HuH-7 (cell line): ENCODE measurements around the gene ATG4C.

Source experiments
- DNase-seq: peaks from one replicate; pipeline ENCODE4 v3.0.0; 2011; ENCODE audit warnings: low spot score

ATG4C gene

GRCh38 chr1:62840555-62840954 lies 56.6 kb downstream of the ATG4C start:
- no peak for DNase-seq

GRCh38 chr1:62841587-62842169 lies 57.7 kb downstream of the ATG4C start:
- DNase-seq: peak; percentile 24

GRCh38 chr1:62844030-62844429 lies 60.1 kb downstream of the ATG4C start:
- DNase-seq: no peak

GRCh38 chr1:62849031-62849430 lies 65.1 kb downstream of the ATG4C start:
- peak; percentile 8 for DNase-seq

- DNase-seq: no peak
These were observed 68.3 kb downstream of the ATG4C start for GRCh38 chr1:62852253-62852652.

DNA sequence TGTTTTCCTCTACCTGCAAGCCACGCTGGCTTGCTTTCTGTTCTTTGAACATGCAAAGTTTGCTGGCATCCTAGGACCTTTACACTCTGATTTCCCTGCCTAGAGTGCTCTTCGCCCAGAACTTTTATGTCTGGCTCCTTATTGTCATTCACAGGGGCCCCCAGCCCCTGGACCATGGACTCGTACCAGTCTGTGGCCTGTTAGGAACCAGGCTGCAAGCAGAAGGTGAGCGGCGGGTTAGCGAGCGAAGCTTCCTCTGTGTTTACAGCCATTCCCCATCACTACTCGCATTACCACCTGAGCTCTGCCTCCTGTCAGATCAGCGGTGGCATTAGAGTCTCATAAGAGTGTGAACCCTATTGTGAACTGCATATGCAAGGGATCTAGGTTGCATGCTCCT lies 73.0 kb downstream of the ATG4C start:
- no peak for DNase-seq

GRCh38 chr1:62869217-62869754 lies 85.4 kb downstream of the ATG4C start:
- DNase-seq: no peak

DNA sequence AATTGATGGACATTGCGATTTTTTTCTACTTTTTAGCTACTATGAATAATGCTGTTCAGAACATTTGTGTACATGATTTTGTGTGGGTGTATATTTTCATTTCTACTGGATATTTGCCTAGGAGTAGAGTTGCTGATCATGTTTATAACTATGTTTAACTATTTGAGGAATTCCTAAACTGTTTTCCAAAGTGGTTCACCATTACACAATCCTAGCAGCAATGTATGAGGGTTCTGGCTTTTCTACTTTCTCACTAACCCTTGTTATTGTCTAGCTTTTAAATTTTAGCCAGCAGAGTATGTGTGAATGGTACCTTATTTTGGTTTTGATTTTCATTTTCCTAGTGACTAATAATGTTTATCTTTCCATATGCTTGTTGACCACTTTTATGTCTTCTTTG lies 86.2 kb downstream of the ATG4C start:
- no peak for DNase-seq

DNA sequence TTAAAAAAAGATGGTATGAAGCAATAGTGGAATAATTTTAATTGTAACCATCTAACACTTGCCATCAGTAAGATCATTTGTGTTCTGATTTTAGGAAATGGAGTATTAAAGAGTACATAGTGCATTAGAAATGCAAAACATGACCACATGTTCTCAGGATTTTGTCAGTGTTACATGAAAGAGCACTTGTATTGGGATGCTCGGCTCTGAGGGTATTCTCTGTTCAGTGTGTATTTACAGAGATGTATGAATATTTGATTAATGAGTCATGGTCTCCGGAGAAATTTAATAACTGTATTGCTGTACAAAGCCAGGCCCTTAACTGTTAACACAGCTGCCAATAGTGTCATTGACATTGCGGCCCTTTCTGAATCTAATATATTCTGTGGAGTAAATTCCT lies 91.7 kb downstream of the ATG4C start:
- no peak for DNase-seq

GRCh38 chr1:62876535-62876934 lies 92.6 kb downstream of the ATG4C start:
- no peak for DNase-seq

DNA sequence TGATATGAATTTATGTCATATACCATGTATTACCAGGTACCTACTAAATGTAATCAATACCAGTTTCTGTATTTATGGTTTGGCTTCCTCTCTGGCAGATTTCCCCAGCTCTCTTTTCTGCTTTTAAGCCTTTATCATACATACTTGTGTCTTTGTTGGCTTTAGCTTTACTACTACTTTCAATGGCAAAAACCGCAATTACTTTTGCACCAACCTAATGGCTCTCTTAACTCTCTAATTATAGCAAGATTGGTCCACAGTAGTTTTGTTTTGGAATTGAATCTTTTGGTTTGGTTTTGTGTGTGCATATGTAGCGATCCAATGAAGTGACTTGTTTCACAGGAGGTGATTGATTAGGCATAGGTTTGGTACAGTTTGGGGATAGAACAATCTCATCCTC lies 93.6 kb downstream of the ATG4C start:
- DNase-seq: no peak

GRCh38 chr1:62879962-62880361 lies 96.0 kb downstream of the ATG4C start:
- DNase-seq: no peak

DNA sequence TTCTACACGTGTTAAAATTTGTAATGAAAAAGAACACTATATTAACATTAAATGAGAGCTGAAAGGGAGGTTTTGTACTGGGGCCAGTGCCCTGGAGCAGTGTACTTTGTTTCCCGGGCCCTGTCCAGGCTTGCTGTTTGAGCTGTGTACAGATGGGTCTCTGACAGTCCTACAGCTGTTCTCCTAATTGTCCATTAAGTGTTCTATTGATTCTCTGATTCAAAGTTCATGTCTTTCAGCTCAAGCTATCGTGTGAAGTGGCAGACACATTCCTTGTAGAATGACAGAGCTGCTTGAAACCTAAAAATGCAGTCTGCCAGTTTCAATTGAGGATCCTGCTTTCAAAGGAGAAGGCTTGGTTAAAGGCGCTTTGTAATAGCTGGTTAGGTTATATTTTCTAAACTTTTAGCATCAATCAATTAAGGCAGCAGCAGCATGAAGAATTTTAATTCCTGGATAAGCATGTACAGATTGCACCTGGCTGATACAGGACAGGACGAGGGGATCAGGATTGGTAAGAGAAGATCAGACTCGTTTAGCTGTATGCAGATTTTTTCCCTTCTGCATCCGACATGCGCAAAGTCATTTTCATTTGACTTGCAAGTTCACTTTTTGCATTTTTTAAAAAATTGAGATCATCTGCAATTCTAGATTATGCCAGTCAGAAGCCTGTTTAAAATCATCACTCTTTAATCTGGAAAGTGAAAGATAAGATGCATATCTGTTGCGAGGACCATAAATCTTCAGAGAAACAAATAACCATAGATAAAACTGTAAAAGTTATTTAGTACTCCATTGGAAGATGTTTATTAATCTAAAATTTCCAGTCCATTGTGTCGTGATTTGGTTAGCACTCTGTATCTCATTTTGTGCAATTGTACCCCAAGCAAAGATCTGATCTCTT lies 98.5 kb downstream of the ATG4C start:
- no peak for DNase-seq

- no peak for DNase-seq
These were observed 100.3 kb downstream of the ATG4C start for GRCh38 chr1:62884156-62884740.

DNA sequence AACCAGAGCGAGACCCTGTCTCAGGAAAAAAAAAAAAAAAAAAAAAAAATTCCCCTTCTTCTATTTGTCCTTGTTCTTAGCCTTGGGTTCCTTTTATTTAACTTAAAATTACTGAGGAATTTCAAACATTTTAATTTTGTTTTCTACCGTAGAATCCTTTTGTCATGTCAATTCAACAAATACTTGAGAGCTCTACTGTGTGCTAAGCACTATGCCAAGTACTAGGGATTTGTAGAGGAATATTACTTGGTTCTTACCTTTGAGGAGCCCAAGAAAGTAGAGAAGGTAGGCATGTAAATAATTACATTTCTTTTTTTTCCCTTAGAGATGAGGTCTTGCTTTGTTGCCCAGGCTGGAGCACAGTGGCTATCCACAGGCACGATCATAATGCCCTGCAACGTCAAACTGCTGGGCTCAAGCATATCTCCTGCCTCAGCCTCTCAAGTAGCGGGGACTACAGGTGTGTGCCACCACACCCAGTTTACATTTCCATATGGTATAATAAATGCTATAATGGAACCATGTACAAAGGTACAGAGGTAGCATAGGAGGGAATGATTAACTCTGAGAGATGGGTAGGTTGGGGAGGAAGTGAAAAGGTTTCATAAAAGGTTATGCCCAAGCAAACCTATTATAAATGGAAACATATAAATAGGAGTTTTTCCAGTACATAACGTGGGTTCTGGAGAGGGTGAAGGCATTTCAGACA lies 104.0 kb downstream of the ATG4C start:
- DNase-seq: no peak

GRCh38 chr1:62891956-62892562 lies 108.1 kb downstream of the ATG4C start:
- peak; percentile 3 for DNase-seq

GRCh38 chr1:62897788-62898187 lies 113.9 kb downstream of the ATG4C start:
- no peak for DNase-seq

- no peak for DNase-seq
These were observed 116.6 kb downstream of the ATG4C start for GRCh38 chr1:62900566-62900965.

- DNase-seq: no peak
These were observed 117.7 kb downstream of the ATG4C start for GRCh38 chr1:62901650-62902049.

GRCh38 chr1:62903522-62903921 lies 119.6 kb downstream of the ATG4C start:
- no peak for DNase-seq

DNA sequence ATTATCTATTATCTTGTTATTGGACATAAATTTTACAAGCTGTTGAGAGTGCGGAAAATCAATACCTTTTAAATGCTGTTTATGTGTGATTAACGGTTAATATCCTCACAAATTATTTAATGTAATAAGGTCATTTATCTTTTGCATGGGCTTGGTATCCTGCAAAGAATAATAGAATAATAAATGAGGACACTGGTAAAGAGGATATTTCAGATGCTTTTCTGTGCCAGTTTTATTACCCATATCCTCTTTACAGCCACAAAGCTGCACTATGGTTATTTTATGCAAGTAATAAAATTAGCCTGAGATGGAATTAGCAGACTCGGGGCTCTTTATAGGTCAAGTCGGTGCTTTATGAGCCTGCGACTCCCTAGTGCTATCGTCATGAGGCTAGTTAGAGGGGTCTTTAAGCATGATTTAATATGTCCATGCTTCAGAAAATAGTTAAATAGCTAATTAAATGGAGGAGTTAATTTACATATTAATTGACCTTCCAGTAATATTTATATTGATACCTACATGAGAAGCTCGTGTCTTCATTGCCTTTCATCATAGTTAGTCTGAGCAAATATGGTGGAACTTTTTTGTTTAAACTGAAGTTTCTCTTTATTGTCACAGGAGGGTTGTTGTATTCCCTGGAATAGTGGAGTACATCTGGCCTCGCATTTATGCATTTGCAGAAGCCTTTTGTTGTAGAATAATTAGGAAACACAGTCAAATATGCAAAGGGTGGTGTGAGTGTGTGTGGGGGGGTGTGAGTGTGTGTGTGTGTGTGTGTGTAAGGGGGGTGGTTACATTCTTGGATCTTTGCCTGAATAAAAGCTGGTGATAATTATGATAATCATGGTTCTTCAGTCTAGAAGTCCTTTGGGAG lies 120.3 kb downstream of the ATG4C start:
- no peak for DNase-seq
